GM23338 (cell line): ENCODE results near the gene RPTOR. TPM values are rescaled to one million over a fixed set of nuclear protein-coding genes. Genes with fewer than 3 reads are reported as not detected.

Source experiments
- ATAC-seq: fragments of 200-7000 bp; cut with Tn5 transposase; 3 replicates; pipeline ENCODE4 v1.9.1; 2020
- DNase-seq: peaks from one replicate; pipeline ENCODE4 v3.0.0-alpha.2; 2015; ENCODE audit warnings: low spot score
- H2AFZ ChIP-seq: fragments of 200-600 bp; sonication (generic); 2 replicates; pipeline ENCODE4 v1.8.0; 2016; ENCODE audit warnings: antibody characterized with exemption, mild to moderate bottlenecking, moderate library complexity
- H3F3A ChIP-seq: fragments of 200-600 bp; sonication (generic); replicated peaks from 2 replicates; pipeline ENCODE4 v1.8.0; 2017; ENCODE audit warnings: antibody characterized with exemption, mixed run types, low read depth
- H3K27ac ChIP-seq: fragments of 200-600 bp; sonication (generic); 2 replicates; pipeline ENCODE4 v1.6.1; 2016; ENCODE audit warnings: low read depth
- H3K27me3 ChIP-seq: fragments of 200-600 bp; sonication (generic); 2 replicates; pipeline ENCODE4 v1.8.0; 2016; ENCODE audit warnings: mild to moderate bottlenecking, mixed run types, moderate library complexity; ENCODE audit not compliant: insufficient read depth
- H3K36me3 ChIP-seq: fragments of 200-600 bp; sonication (generic); 2 replicates; pipeline ENCODE4 v1.8.0; 2016; ENCODE audit warnings: mild to moderate bottlenecking; ENCODE audit not compliant: insufficient read depth
- H3K4me1 ChIP-seq: fragments of 200-600 bp; sonication (generic); 2 replicates; pipeline ENCODE4 v1.8.0; 2016; ENCODE audit warnings: mild to moderate bottlenecking, moderate library complexity; ENCODE audit not compliant: insufficient read depth
- H3K4me2 ChIP-seq: fragments of 200-600 bp; sonication (generic); 2 replicates; pipeline ENCODE4 v1.7.1; 2017; ENCODE audit warnings: mixed run types
- H3K4me3 ChIP-seq: fragments of 200-600 bp; sonication (generic); 2 replicates; pipeline ENCODE4 v1.6.1; 2016; ENCODE audit warnings: mixed run types
- H3K79me2 ChIP-seq: fragments of 200-600 bp; sonication (generic); replicated peaks from 2 replicates; pipeline ENCODE4 v1.8.0; 2017; ENCODE audit warnings: mild to moderate bottlenecking; ENCODE audit not compliant: insufficient read depth
- H3K9me2 ChIP-seq: fragments of 200-600 bp; sonication (generic); 2 replicates; pipeline ENCODE4 v1.8.0; 2017; ENCODE audit not compliant: insufficient read depth
- H4K20me1 ChIP-seq: fragments of 200-600 bp; sonication (generic); replicated peaks from 2 replicates; pipeline ENCODE4 v1.8.0; 2017; ENCODE audit warnings: mild to moderate bottlenecking; ENCODE audit not compliant: insufficient read depth
- H3K27ac Mint-ChIP-seq: 2 replicates; pipeline ENCODE4 v1.8.0; 2020; ENCODE audit warnings: inconsistent platforms, mild to moderate bottlenecking, moderate library complexity, mixed read lengths
- H3K27me3 Mint-ChIP-seq: 3 replicates; pipeline ENCODE4 v1.8.0; 2022; ENCODE audit warnings: low read depth, mild to moderate bottlenecking, moderate library complexity, mixed read lengths, inconsistent platforms; ENCODE audit not compliant: insufficient read depth, poor library complexity
- H3K36me3 Mint-ChIP-seq: 3 replicates; pipeline ENCODE4 v1.8.0; 2021; ENCODE audit warnings: low read depth, mild to moderate bottlenecking, inconsistent platforms, moderate library complexity, mixed read lengths
- H3K4me1 Mint-ChIP-seq: 3 replicates; pipeline ENCODE4 v1.8.0; 2020; ENCODE audit warnings: mild to moderate bottlenecking, inconsistent platforms, mixed read lengths
- H3K4me3 Mint-ChIP-seq: 3 replicates; pipeline ENCODE4 v1.8.0; 2021; ENCODE audit warnings: moderate library complexity, mild to moderate bottlenecking, inconsistent platforms, mixed read lengths
- H3K9me3 Mint-ChIP-seq: 3 replicates; pipeline ENCODE4 v1.8.0; 2020; ENCODE audit warnings: moderate library complexity, mild to moderate bottlenecking, inconsistent platforms, mixed read lengths
- CREB1 ChIP-seq: fragments of 250-450 bp; sonication (Bioruptor Pico); IDR thresholded peaks from 2 replicates; pipeline ENCODE4 v1.5.0; 2020; ENCODE audit warnings: low read depth, mild to moderate bottlenecking, moderate library complexity
- EZH2 ChIP-seq: fragments of 200-600 bp; sonication (generic); IDR thresholded peaks from one replicate; pipeline ENCODE4 v1.8.0; 2017; ENCODE audit warnings: antibody characterized with exemption, mild to moderate bottlenecking, low read depth; ENCODE audit not compliant: unreplicated experiment
- EZH2phosphoT487 ChIP-seq: fragments of 200-600 bp; sonication (generic); IDR thresholded peaks from one replicate; pipeline ENCODE4 v1.8.1; 2018; ENCODE audit warnings: antibody characterized with exemption; ENCODE audit not compliant: unreplicated experiment
- JUNB ChIP-seq: IDR thresholded peaks from one replicate; pipeline ENCODE4 v1.6.1; 2016; ENCODE audit warnings: antibody characterized with exemption; ENCODE audit not compliant: unreplicated experiment
- NANOG ChIP-seq: IDR thresholded peaks from 2 replicates; pipeline ENCODE4 v1.6.1; 2016; ENCODE audit warnings: antibody characterized with exemption, borderline replicate concordance
- POLR2AphosphoS5 ChIP-seq: IDR thresholded peaks from 2 replicates; pipeline ENCODE4 v1.6.1; 2016; ENCODE audit warnings: antibody characterized with exemption, low read depth
- REST ChIP-seq: IDR thresholded peaks from one replicate; pipeline ENCODE4 v1.6.1; 2018; ENCODE audit warnings: antibody characterized with exemption; ENCODE audit not compliant: unreplicated experiment
- STAT1 ChIP-seq: IDR thresholded peaks from one replicate; pipeline ENCODE4 v1.6.1; 2016; ENCODE audit warnings: antibody characterized with exemption; ENCODE audit not compliant: unreplicated experiment
- ZNF114 ChIP-seq: fragments of 250-450 bp; sonication (Bioruptor Pico); IDR thresholded peaks from 2 replicates; pipeline ENCODE4 v1.5.0; 2020; ENCODE audit warnings: mild to moderate bottlenecking, moderate library complexity
- ZNF331 ChIP-seq: fragments of 250-450 bp; sonication (Bioruptor Pico); IDR thresholded peaks from 2 replicates; pipeline ENCODE4 v1.5.0; 2020; ENCODE audit warnings: low read depth, mild to moderate bottlenecking, moderate library complexity
- ZNF462 ChIP-seq: fragments of 250-450 bp; sonication (Bioruptor Pico); IDR thresholded peaks from 2 replicates; pipeline ENCODE4 v1.5.0; 2020; ENCODE audit warnings: mild to moderate bottlenecking, moderate library complexity
- polyA plus RNA-seq: library from polyadenylated mRNA; unstranded; fragments of >200 nt; fragmentation: Nextera tagmentation; extraction: Ambion mirVana; gene quantifications from 2 replicates; pipeline ENCODE4 v1.2.1, GENCODE V29; 2016
- total RNA-seq: library from RNA; depleted of rRNA; stranded (reverse); fragments of >200 nt; shearing (Covaris generic); gene quantifications from 2 replicates; pipeline ENCODE4 v1.2.3, GENCODE V29; 2014
- TF ChIP-seq, protein P1 (sequence below), 2 experiments: fragments of 200-600 bp in 1 of 2; sonication (generic) in 1 of 2; conservative IDR thresholded peaks; 2 replicates each; pipeline versions ENCODE4 v1.5.1 to v1.6.1; 2016 to 2017; ENCODE audit warnings: antibody characterized with exemption in 2 of 2, low read depth in 2 of 2, mild to moderate bottlenecking in 2 of 2, moderate library complexity in 1 of 2
- TF ChIP-seq, protein P2 (sequence below): IDR thresholded peaks from 2 replicates; pipeline ENCODE4 v1.6.1; 2016; ENCODE audit warnings: antibody characterized with exemption

The RPTOR gene
- total and polyA plus RNA-seq, 2 experiments from 2014 or later: 9.5 to 38.0 TPM

- DNase-seq: no peak
- H3K4me1 ChIP-seq: 0 out of 2 replicates have a peak, but pooled peaks cover 7% of the 10 kb centered on the region
- no peak overlapping the region for H3K4me3 ChIP-seq
- Mint-ChIP-seq H3K27me3 (peaks cover 4% of the 10 kb centered on the region), H3K4me1 (peaks cover 39% of the 10 kb centered on the region), H3K27ac (peak overlapping the region; percentile 49; the same call in 1 of the 2 replicates), H3K36me3 (no peaks in the 10 kb centered on the region), H3K9me3 (no peaks in the 10 kb centered on the region), H3K4me3 (no peak overlapping the region)
- no peaks in the 10 kb centered on the region for H3K9me2 ChIP-seq
- H3K27me3 ChIP-seq: no peaks in the 10 kb centered on the region
- no peaks in the 10 kb centered on the region for H3F3A ChIP-seq
- peak overlapping the region; percentile 52; the same call in 1 of the 2 replicates for H3K27ac ChIP-seq
- H3K79me2 ChIP-seq: peaks cover 7% of the 10 kb centered on the region
- TF ChIP-seq, protein P1, sequence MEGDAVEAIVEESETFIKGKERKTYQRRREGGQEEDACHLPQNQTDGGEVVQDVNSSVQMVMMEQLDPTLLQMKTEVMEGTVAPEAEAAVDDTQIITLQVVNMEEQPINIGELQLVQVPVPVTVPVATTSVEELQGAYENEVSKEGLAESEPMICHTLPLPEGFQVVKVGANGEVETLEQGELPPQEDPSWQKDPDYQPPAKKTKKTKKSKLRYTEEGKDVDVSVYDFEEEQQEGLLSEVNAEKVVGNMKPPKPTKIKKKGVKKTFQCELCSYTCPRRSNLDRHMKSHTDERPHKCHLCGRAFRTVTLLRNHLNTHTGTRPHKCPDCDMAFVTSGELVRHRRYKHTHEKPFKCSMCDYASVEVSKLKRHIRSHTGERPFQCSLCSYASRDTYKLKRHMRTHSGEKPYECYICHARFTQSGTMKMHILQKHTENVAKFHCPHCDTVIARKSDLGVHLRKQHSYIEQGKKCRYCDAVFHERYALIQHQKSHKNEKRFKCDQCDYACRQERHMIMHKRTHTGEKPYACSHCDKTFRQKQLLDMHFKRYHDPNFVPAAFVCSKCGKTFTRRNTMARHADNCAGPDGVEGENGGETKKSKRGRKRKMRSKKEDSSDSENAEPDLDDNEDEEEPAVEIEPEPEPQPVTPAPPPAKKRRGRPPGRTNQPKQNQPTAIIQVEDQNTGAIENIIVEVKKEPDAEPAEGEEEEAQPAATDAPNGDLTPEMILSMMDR (conservative IDR thresholded peaks at IDR 0.05; ENCODE audit: low read depth in 2 of 2): no peak
- no peak for TF ChIP-seq EZH2phosphoT487
- TF ChIP-seq EZH2: no peak
- TF ChIP-seq STAT1: no peak
- TF ChIP-seq JUNB: no peak
- no peak for TF ChIP-seq ZNF462 (CRISPR knock-in tag)
- TF ChIP-seq CREB1 (CRISPR knock-in tag): no peak
- TF ChIP-seq REST: no peak
- TF ChIP-seq ZNF331 (CRISPR knock-in tag): no peak
- TF ChIP-seq, protein P2, sequence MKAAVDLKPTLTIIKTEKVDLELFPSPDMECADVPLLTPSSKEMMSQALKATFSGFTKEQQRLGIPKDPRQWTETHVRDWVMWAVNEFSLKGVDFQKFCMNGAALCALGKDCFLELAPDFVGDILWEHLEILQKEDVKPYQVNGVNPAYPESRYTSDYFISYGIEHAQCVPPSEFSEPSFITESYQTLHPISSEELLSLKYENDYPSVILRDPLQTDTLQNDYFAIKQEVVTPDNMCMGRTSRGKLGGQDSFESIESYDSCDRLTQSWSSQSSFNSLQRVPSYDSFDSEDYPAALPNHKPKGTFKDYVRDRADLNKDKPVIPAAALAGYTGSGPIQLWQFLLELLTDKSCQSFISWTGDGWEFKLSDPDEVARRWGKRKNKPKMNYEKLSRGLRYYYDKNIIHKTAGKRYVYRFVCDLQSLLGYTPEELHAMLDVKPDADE: no peak
- no peak for TF ChIP-seq NANOG
- TF ChIP-seq POLR2AphosphoS5: no peak
- no peak for TF ChIP-seq ZNF114 (CRISPR knock-in tag)
- H4K20me1 ChIP-seq: peaks cover 9% of the 10 kb centered on the region; the same call in 1 of the 2 replicates
- no peak overlapping the region for H2AFZ ChIP-seq
- ATAC-seq: no peak
- H3K4me2 ChIP-seq: no peak overlapping the region
- H3K36me3 ChIP-seq: no peaks in the 10 kb centered on the region
Measured at GRCh38 chr17:80785477-80786178, 241.0 kb downstream of the RPTOR start.
